HG03442 (cell line): Measurements from ENCODE around the gene FOXP1.

Source experiments
- ATAC-seq: cut with Tn5 transposase; IDR thresholded peaks from one replicate; pipeline ENCODE4 v1.9.1; 2021; ENCODE audit warnings: mild to moderate bottlenecking, moderate library complexity; ENCODE audit not compliant: unreplicated experiment

The FOXP1 gene

GRCh38 chr3:71433631-71434030 lies 149.9 kb downstream of the FOXP1 start:
- ATAC-seq, result no peak

DNA sequence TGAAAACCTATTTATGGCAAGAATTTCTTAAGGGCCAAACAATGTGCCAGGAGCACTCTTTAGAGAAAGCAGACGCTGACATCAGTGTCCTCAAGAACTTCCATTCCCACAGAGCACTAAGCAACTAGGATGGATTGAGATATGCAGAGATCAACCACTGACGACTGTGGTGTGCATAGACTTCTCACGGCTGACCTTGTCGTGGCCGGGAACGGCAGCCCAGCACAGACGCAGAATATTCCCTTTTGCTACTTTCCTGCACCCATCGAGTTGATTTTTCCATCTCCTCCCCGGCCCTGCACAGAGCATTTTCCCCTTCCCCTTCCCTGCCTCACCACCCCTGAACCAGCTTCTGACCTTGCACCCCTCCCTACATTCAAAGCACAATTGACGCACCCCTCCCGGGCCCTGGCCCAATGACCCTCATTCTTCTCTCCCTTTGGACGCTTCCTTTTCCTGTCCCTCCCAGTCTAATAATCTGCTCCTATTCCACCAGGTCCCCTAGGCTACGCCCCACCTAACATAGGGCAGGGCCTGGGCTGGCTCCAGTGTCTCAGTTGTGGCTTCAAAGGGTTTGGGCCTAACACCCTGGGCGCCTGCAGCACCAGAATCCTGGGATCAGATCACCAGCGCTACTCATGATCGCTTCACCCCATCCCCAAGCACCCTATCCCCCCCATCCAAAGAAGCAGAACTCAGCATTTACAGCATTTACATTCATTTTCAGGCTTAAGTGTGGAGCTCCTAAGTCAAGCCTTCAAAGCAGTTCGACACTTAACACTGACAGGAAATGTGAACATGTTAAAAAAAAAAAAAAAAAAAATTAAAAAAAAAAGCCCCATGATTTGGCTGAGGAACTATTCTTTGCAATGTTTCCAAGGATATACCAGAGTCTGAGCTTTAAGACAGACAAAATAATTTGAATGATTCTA lies 151.2 kb downstream of the FOXP1 start:
- no peak for ATAC-seq

- no peak for ATAC-seq
These were observed 152.5 kb downstream of the FOXP1 start for GRCh38 chr3:71430941-71431552.

DNA sequence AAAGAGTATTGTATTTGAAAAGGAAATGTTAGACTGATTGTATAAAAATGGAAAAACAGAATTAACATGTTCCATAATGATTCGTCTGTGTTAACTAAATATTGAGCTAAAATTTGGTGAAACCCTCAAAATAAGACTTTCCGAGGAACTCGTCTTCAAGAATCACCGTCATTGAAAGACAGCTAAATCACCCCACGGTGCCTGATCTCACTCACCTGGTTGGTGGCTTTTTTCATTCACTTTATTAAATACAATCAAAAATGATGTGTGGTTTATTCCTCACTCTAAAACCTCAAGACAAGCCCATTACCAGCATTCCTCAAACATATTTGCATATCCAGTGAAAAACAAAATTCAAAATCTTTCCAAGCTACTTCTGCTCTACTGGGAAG lies 153.9 kb downstream of the FOXP1 start:
- no peak for ATAC-seq

DNA sequence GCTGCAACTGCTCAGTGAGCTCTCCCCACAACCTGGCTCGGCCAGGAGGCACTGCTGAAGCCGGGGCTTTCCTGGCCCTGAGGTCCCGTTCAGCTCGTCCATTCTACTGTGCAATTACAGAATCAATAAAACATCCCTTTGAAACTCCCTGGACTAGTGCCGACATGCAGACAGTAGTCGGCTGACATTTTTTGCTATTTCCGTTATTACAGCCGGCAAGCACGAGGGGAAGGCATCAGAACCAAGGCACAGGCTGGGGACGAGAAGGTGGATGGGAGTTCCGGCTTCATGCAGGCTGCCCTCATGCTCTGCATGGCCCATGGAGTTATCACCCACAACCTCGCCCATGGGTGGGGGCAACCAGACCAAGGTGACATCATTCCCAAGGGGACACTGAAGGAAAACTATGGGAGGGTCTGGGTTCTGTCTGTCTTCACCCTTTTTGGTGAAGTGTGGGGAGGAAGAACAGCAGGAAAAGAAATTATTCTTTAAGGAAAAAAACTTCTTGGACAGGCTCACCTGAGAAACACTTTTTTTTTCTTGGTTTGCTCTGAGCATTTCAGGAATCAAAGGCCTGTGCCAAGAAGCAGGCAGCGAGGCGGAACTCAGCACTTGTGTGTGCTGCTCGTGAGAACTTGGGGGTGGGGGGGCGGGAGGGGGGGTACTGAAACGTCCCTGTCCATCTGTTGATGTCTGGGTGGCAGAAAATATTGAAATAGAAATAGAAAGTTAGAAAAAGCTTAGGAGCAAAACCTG lies 154.5 kb downstream of the FOXP1 start:
- peak; percentile 32 for ATAC-seq

- ATAC-seq, result no peak
These were observed 157.9 kb downstream of the FOXP1 start for GRCh38 chr3:71425491-71426071.

DNA sequence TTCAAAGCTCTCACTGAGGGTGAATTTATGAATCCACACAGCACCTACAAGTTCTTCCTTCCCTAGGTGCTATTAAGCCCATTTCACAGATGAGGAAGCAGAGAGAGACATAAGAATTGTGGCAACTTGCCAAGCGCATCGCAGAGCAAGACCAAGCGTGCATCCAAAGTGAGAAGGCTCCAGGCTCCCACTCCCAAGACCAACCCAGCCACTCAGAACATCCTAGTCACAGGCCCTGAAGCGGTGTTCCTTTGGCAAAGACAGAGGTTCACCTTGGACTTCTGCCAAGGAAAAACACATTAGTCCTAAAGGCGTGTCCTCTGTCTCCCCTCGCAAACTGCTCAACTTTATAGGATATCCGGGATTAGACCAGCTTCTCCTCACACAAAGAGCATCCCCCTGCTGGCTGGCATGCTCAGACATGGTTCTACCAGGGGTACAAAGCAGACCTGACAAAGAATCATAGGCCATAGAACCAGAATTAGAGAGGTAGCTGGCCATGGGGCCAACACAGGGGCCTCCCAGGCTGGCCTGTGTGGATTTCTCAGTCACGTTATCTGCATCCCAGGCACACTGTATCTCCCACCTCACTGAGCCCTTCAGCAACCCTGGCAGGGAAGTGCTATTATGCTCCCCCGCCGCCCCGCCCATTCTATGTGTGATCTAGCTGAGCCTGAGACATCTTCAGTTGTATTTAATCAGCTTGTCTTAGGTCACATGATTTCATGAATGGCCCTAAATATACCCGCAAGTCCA lies 160.2 kb downstream of the FOXP1 start:
- no peak for ATAC-seq

GRCh38 chr3:71421820-71422566 lies 161.5 kb downstream of the FOXP1 start:
- peak; percentile 90 for ATAC-seq

DNA sequence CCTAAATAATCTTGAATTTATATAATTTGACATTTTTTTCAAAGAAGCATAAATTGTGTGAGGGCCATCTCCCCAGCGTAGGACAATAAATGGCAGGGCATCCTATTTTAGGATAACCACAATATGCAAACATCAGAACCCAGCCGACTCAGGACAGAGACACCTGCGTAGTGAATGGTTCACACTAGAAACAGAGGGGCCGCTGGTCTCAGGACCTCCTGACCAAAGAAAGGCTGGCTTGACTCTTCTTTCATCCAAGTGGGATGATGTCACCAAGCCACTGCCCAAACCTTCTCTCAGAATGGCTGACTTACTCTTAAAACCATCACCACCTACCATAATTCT lies 162.1 kb downstream of the FOXP1 start:
- ATAC-seq, result peak; percentile 48

GRCh38 chr3:71419369-71419768 lies 164.2 kb downstream of the FOXP1 start:
- ATAC-seq, result no peak

DNA sequence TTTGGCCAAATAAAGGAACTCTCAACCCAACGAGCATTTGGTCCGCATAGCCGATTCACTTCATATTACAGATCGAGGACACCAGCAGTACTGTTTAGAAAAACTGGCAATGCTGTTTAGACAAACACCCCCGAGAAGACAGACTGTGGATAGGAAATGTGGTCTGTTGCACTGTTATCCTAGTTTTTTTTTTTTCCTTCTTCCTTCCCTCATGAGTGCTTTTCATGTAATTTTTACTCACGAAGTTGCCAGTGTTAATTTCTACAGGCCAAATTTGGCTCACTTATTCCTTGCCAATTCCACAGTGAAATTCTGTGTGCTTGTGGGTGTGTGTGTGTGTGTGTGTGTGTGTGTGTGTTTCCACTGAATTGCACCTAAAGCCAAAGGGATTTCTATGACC lies 165.7 kb downstream of the FOXP1 start:
- ATAC-seq, result no peak

- ATAC-seq, result no peak
These were observed 166.7 kb downstream of the FOXP1 start for GRCh38 chr3:71416876-71417275.

DNA sequence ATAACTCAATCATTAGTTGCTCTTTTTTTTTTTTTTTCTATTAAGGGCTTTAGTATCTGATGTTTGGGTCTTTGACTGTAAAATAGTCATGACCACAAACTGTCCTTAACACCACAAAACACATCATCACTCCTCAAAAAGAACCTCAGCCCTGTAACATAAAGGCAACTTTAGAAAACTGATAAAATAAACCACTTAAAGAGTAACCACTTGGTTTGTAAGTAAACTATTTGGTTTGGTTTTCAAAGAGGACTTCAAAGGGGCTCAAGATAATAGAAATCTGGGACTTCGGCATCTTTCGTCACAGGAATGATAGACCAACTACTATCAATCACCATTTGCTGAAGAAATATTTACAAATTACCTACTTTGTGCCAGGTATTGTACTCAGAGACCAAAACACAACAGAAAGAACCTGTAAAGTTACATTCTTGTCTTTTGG lies 167.8 kb downstream of the FOXP1 start:
- ATAC-seq, result no peak

DNA sequence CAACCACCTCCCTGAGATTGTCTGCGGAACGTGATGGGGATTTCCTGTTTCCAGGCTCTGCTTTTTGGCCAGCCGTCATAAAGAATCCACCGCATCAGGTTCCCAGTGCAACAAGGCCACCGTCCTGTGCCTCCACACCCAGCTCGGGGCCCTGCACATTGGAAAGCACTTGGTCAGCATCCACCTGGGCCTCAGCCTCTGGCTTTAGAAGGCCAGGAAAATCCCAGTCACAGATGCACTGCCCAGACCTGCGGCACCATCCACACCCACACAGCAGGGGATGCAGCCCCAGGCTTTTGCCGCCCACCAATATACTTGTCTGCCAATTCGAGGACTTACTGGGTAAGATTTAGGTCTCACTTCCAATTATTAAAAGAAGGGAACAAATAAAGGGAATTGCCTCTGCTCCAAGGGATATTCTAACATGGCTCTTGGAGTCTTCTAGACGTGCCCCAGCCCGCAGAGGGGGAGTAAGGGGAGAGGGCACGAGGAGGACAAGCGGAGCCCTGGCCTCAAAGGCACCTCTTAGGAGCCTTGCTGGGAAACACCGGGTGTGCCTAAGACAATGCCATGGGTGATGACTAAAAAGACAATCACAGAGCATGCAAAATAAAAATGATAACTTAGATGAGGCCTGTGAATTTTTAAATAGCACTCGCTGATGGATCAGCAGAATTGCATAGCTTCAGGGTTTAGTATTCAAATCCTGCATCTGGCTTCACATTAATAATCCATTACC lies 169.2 kb downstream of the FOXP1 start:
- no peak for ATAC-seq

DNA sequence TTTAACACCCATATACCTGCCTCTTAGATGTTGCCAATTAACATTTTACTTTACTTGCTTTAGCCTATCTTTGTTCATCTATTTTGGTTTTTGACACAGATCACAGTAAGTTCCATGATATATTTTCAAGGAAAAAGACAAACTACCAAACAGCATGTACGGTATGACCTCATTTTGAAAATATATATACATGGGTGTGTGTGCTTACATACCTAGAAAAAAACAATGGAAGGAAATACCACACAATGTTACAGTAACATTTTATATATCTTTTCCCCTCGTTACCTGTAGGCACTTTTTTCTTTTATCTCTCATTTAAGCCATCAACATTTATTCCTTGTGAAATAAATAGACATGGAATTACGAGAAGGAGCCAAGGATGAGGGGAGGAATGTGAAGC lies 170.0 kb downstream of the FOXP1 start:
- ATAC-seq, result no peak

- ATAC-seq, result no peak
These were observed 174.2 kb downstream of the FOXP1 start for GRCh38 chr3:71409352-71409751.

- ATAC-seq, result no peak
These were observed 174.6 kb downstream of the FOXP1 start for GRCh38 chr3:71408903-71409302.

DNA sequence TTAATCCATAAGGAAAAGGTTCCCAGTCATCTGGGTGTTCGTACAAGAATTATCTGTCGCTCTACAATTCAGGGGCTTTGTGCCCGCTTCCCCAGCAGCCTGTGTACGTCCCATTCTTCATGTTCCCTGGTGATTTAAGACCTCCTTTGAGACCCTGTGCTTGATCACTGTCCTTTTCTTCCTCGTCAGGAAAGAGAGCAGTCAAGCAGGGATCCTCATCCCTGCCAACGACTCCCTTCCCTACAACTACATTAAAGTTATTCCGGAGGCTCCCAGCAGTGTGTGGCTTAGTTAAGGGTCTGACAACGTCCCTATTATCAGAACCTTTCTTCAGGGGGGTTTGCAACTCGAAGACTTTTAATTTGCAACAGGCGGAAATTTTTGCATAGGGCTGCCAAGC lies 175.7 kb downstream of the FOXP1 start:
- no peak for ATAC-seq
